T-cell (primary cell): ENCODE measurements around the gene PRKCZ. TPM values are rescaled to one million over a fixed set of nuclear protein-coding genes. Genes with fewer than 3 reads are reported as not detected.

Experiments used
- ATAC-seq, 4 experiments: fragments of 200-7000 bp in 3 of 4; fragments of 150-1000 bp in 1 of 4; cut with Tn5 transposase; replicated peaks in 1 of 4; 1 replicate in 3 of 4; 2 replicates in 1 of 4; pipeline ENCODE4 v1.10.0; 2021; ENCODE audit warnings: moderate library complexity in 3 of 4, mild to moderate bottlenecking in 2 of 4, moderate number of reproducible peaks in 1 of 4
- CTCF ChIA-PET, 2 donors: fragments of 300-600 bp; sonication (Branson Sonifier 250); formaldehyde crosslinking; loops; one replicate each; lab custom pipeline; 2022; ENCODE audit warnings: antibody characterized with exemption in 2 of 2; lab: Charles Lee
- POLR2A ChIA-PET, 2 donors: fragments of 300-600 bp; sonication (Branson Sonifier 250); formaldehyde crosslinking; loops; one replicate each; lab custom pipeline; 2022; ENCODE audit warnings: antibody characterized with exemption in 2 of 2; lab: Charles Lee
- DNase-seq, 35 experiments: peaks; one replicate each; pipeline versions ENCODE4 v3.0.0 to v3.0.0-alpha.2; 2013 to 2023
- H3K27ac ChIP-seq: one replicate; pipeline ENCODE4 v1.5.1; 2013; ENCODE audit warnings: low read length
- H3K27me3 ChIP-seq, 2 experiments: replicated peaks in 1 of 2; 1 replicate in 1 of 2; 2 replicates in 1 of 2; pipeline versions ENCODE4 v1.6.1 to v1.7.0; 2013; ENCODE audit warnings: low read length in 1 of 2, mixed read lengths in 1 of 2; ENCODE audit not compliant: control insufficient read depth in 2 of 2, insufficient read depth in 2 of 2; ENCODE audit errors: extremely low read depth in 1 of 2
- H3K36me3 ChIP-seq, 2 donors: 1 replicate in 1 of 2; 2 replicates in 1 of 2; pipeline versions ENCODE4 v1.6.1 to v1.7.0; 2013; ENCODE audit warnings: low read length in 1 of 2; ENCODE audit not compliant: control insufficient read depth in 2 of 2, insufficient read depth in 1 of 2; ENCODE audit errors: extremely low read depth in 1 of 2
- H3K4me1 ChIP-seq, 2 experiments: 1 replicate in 1 of 2; 2 replicates in 1 of 2; pipeline versions ENCODE4 v1.6.1 to v1.7.0; 2013; ENCODE audit warnings: low read length in 2 of 2, mixed read lengths in 1 of 2; ENCODE audit not compliant: insufficient read depth in 2 of 2, control insufficient read depth in 1 of 2; ENCODE audit errors: extremely low read depth in 1 of 2
- H3K4me3 ChIP-seq, 2 donors: 1 replicate in 1 of 2; 2 replicates in 1 of 2; pipeline versions ENCODE4 v1.5.1 to v1.7.0; 2013; ENCODE audit warnings: mild to moderate bottlenecking in 2 of 2, low read length in 1 of 2, moderate library complexity in 1 of 2; ENCODE audit not compliant: control insufficient read depth in 1 of 2; ENCODE audit errors: extremely low read depth in 1 of 2
- H3K9me3 ChIP-seq: 2 replicates; pipeline ENCODE4 v1.7.0; 2013
- H3K27ac Mint-ChIP-seq, 2 donors: one replicate each; pipeline ENCODE4 v1.8.0; 2020 to 2021; ENCODE audit warnings: mild to moderate bottlenecking in 2 of 2, mixed read lengths in 2 of 2
- H3K27me3 Mint-ChIP-seq, 2 donors: one replicate each; pipeline ENCODE4 v1.8.0; 2021 to 2022; ENCODE audit warnings: mixed read lengths in 2 of 2
- H3K36me3 Mint-ChIP-seq: one replicate; pipeline ENCODE4 v1.8.0; 2021; ENCODE audit warnings: mixed read lengths
- H3K4me1 Mint-ChIP-seq, 3 donors: one replicate each; pipeline ENCODE4 v1.8.0; 2020 to 2022; ENCODE audit warnings: mixed read lengths in 3 of 3, mild to moderate bottlenecking in 1 of 3
- H3K4me3 Mint-ChIP-seq, 3 donors: one replicate each; pipeline ENCODE4 v1.8.0; 2020 to 2022; ENCODE audit warnings: mild to moderate bottlenecking in 3 of 3, mixed read lengths in 3 of 3, moderate library complexity in 3 of 3
- H3K9me3 Mint-ChIP-seq, 3 donors: one replicate each; pipeline ENCODE4 v1.8.0; 2020 to 2022; ENCODE audit warnings: mixed read lengths in 3 of 3
- WGBS: methylation state at CpG from one replicate; pipeline ENCODE4 v1.1.5; 2013; ENCODE audit warnings: missing lambda C conversion rate; ENCODE audit not compliant: insufficient coverage; 5-methylcytosine and 5-hydroxymethylcytosine counted together
- total RNA-seq, 35 experiments: library from RNA in 6 of 35; stranded (reverse) in 6 of 35; fragments of 120-200 nt in 1 of 35; gene quantifications; one replicate each; pipeline versions ENCODE4 v1.2.1 to v1.2.4 and lab custom pipeline; 2013 to 2026

The PRKCZ gene
- total RNA-seq, 5 donors from 2014 or later (not counting 1 experiment from before 2014, with no cell fraction given): 27.5 to 36.9 (median 31.0) TPM

DNA sequence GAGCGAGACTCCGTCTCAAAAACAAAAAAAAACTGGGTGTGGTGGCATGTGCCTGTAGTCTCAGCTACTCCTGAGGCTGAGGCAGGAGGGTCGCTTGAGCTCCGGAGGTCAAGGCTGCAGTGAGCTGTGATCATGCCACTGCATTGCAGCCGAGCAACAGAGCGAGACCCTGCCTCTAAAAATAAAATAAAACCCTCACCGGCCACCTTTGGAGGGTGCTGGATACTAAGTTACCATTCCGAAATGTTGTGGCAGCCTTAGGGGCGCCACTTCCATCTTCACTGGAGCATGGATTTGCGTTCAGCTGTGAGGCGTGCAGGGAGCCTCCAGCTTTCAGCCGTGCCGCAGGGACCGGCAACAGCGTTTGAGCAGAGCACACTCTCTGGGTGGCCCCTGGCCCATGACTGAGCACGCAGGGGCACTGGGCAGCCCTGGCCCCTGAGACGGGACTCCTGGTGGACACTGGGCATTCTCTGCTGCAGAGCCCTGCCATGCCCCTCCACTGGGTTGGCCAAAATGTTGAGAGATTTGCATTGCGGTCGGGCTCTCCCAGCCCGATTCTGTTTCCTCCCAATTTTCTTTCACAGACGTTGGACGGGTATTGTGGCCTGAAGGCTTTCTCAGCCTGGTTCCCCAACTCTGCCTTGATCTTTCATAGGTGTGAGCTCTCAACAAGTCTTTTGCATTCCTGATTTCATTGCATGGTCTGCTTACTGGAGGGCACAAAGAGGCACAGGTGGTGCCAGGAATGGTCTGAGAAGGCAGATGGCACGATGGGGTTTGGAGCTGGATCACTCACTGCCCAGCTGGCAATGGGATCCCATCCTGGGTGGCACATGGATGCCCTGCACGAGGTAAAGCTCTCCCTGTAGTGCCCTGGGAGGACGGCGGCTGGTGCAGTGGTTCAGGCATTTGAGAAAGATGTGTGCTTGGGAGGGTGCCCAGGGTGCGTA, 40.8 kb upstream of the PRKCZ start:
- H3K9me3 ChIP-seq: no peaks in the 10 kb centered on the region
- CTCF ChIA-PET: no interaction called here
- no peak overlapping the region for H3K27ac Mint-ChIP-seq
- WGBS: 86% methylated on average over 19 of the region's 27 CpGs
- no peaks in the 10 kb centered on the region for H3K4me1 ChIP-seq
- H3K27me3 ChIP-seq: peaks cover 3 to 42% of the 10 kb centered on the region in 2 experiments
- no peaks in the 10 kb centered on the region for H3K36me3 ChIP-seq
- DNase-seq (no peak), ATAC-seq (no peak)
- no peaks in the 10 kb centered on the region for H3K4me1 Mint-ChIP-seq
- no peak overlapping the region for H3K4me3 Mint-ChIP-seq
- H3K9me3 Mint-ChIP-seq: no peaks in the 10 kb centered on the region
- no peak overlapping the region for H3K4me3 ChIP-seq
- H3K27me3 Mint-ChIP-seq: peaks cover 17 to 19% of the 10 kb centered on the region in 2 donors
- no peak overlapping the region for H3K27ac ChIP-seq
- POLR2A ChIA-PET: no interaction called here
- H3K36me3 Mint-ChIP-seq: no peaks in the 10 kb centered on the region

DNA sequence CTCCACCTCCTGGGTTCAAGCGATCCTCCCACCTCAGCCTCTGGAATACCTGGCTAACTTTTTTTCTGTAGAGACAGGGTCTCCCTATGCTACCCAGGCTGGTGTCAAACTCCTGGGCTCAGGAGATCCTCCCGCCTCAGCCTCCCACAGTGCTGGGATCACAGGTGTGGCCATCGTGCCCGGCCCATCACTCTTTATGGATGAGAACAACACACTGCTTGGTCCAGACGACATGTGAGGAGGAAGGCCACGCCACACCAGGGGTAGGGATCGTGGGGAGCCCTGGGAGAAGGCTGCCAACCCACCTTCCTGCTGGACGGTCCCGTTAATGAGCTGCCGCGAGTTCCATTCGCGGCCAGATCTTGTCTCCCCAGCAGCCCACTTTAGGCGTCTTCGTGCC, 36.0 kb upstream of the PRKCZ start:
- 84% methylated on average over 15 of the region's 15 CpGs for WGBS
- Histone ChIP-seq H3K9me3 (no peaks in the 10 kb centered on the region), H3K4me1 (peaks cover 0 to 7% of the 10 kb centered on the region in 2 experiments), H3K4me3 (no peak overlapping the region), H3K27ac (no peak overlapping the region), H3K36me3 (no peaks in the 10 kb centered on the region), H3K27me3 (peaks cover 4 to 52% of the 10 kb centered on the region in 2 experiments)
- H3K27me3 Mint-ChIP-seq: peaks cover 31 to 47% of the 10 kb centered on the region in 2 donors
- H3K36me3 Mint-ChIP-seq: no peaks in the 10 kb centered on the region
- POLR2A ChIA-PET: no interaction called here
- no peak overlapping the region for H3K4me3 Mint-ChIP-seq
- ATAC-seq (no peak), DNase-seq (no peak)
- no peak overlapping the region for H3K27ac Mint-ChIP-seq
- CTCF ChIA-PET: no interaction called here
- H3K4me1 Mint-ChIP-seq: peaks cover 4 to 12% (median 6%) of the 10 kb centered on the region in 3 donors
- no peaks in the 10 kb centered on the region for H3K9me3 Mint-ChIP-seq

DNA sequence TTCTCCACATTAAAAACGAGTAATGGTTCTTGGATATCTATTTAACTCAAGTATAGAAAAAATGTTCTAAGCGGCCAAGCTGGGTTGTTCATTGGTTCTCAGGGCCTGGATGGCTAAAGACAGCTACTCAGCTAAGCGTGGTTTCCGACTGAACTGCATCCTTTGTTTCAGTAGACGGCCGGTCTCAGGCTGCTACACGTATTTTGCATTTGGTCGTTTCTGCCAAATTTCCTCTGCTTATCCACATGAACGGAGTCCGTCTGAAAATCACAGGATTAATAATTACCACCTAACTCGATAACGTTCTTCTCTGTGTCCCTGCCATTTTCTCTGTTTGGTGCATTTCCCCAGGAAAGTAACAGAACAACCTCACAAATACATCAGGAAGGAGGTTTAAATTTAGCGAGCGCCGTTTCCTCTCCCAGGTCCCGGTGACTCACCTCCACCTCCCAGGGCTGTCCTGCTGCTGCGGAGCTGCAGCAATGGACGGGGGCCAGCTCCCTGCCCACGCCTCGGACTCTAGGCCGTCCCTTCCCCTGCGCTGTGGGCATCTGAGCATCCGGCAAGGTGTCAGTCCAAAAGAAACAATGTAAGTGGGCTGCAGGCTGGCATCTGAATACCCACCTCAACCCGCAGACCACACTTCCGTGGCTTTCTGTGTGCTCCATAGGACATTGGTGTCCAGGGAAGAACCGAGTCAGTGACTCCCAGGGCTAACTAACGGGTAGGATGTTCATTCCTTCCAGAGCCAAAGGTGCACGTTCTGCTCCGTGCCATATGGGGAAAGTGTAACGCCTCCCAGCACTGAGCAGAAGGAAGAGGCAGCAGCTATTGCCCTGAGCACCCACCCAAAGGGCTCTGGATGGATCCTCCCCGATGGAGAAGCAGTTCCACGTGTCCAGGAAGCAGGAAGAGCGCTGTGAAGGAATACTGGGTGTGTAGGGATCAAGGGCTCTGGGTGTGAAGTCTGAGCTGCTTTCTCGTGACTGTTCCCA, 35.2 kb upstream of the PRKCZ start:
- Mint-ChIP-seq H3K9me3 (no peaks in the 10 kb centered on the region), H3K27ac (no peak overlapping the region), H3K36me3 (no peaks in the 10 kb centered on the region), H3K4me1 (peaks cover 5 to 13% (median 6%) of the 10 kb centered on the region in 3 donors), H3K4me3 (no peak overlapping the region), H3K27me3 (peaks cover 34 to 51% of the 10 kb centered on the region in 2 donors)
- Histone ChIP-seq H3K4me1 (peaks cover 0 to 12% of the 10 kb centered on the region in 2 experiments), H3K27ac (no peak overlapping the region), H3K36me3 (no peaks in the 10 kb centered on the region), H3K27me3 (peaks cover 2 to 52% of the 10 kb centered on the region in 2 experiments), H3K9me3 (no peaks in the 10 kb centered on the region), H3K4me3 (no peak overlapping the region)
- POLR2A ChIA-PET: no interaction called here
- DNase-seq: no peak
- 58% methylated on average over 28 of the region's 34 CpGs for WGBS
- ATAC-seq: no peak
- CTCF ChIA-PET: no interaction called here

DNA sequence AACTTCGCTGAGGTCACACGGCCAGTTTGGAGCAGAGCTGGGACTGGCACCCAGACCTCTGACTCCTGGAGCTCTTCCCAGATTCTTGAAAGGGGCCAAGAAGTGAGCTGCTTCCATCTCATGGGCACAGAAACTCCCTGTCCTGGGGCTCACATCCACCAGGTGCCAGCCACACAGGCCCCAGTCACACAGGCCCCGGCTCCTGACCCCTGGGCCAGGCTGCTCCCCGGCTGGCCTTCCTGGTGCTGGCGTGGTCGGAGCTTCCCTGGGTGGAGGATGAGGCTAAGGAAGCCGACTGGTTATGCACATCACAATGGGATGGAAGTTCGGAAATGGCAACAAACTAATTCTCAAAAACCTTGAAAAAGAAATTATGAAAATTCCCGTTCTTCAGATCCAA, 34.1 kb upstream of the PRKCZ start:
- ATAC-seq (no peak), DNase-seq (no peak)
- ChIA-PET POLR2A (no interaction called here), CTCF (no interaction called here)
- peaks cover 5 to 17% (median 10%) of the 10 kb centered on the region in 3 donors for H3K4me1 Mint-ChIP-seq
- Histone ChIP-seq H3K4me3 (no peak overlapping the region), H3K27ac (no peak overlapping the region), H3K36me3 (no peaks in the 10 kb centered on the region), H3K27me3 (peaks cover 2 to 63% of the 10 kb centered on the region in 2 experiments), H3K4me1 (peaks cover 0 to 18% of the 10 kb centered on the region in 2 experiments), H3K9me3 (no peaks in the 10 kb centered on the region)
- H3K4me3 Mint-ChIP-seq: no peak overlapping the region
- H3K36me3 Mint-ChIP-seq: no peaks in the 10 kb centered on the region
- H3K27me3 Mint-ChIP-seq: peaks cover 41 to 62% of the 10 kb centered on the region in 2 donors
- H3K27ac Mint-ChIP-seq: no peak overlapping the region
- H3K9me3 Mint-ChIP-seq: no peaks in the 10 kb centered on the region
- WGBS: 76% methylated on average over 5 of the region's 9 CpGs

DNA sequence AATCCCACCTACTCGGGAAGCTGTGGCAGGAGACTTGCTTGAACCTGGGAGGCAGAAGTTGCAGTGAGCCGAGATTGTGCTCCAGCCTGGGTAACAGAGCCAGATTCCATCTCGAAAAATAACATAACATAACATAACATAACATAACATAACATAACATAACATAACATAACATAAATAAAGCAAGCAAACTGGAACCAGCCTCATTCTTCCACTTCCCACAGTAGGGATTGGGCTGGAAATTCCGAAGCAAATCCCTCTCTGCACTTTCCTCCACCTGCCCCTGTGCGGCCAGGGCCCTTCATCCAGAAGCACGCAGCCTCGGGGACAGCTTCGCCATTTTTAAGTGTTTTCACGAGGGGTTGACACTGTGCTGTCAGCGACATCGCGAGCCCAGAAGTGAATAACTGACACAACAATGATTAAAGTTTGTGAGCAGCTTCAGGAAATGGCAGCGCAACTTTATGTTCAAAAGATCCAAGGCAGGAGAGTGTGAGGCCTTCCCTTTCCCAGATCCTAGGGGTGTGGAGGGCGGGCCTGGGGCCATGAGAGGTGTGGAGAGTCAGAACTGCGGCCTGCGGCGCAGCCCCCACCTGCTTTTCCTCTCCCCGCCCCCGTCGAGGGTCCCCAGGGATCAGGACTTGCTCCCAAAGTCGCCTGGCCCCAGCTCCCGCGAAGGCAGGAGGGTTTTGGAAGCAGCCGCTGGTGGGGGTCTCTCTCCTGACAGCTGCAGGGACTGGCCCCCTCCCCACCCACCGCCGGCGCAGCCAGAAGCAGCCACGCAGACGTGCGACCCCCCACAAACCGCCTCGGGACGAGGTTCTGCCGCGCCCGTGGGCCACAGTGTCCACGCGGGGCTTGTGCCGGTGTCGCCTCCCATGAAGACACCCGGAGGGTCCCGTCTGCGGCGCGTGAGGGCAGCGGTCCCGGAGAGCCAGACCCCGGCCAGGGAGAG, 31.7 kb upstream of the PRKCZ start:
- H3K36me3 ChIP-seq: no peaks in the 10 kb centered on the region
- H3K27me3 ChIP-seq: peaks cover 2 to 86% of the 10 kb centered on the region in 2 experiments
- no peaks in the 10 kb centered on the region for H3K9me3 ChIP-seq
- H3K27ac ChIP-seq: no peak overlapping the region
- peak overlapping the region; percentile 58 to 83 (median 76) for H3K4me3 Mint-ChIP-seq
- DNase-seq (no peak), ATAC-seq (no peak)
- H3K4me1 ChIP-seq: peaks cover 0 to 18% of the 10 kb centered on the region in 2 experiments
- no peak overlapping the region for H3K4me3 ChIP-seq
- 15% methylated on average over 31 of the region's 48 CpGs for WGBS
- ChIA-PET CTCF (no interaction called here), POLR2A (no interaction called here)
- no peaks in the 10 kb centered on the region for H3K36me3 Mint-ChIP-seq
- no peak overlapping the region for H3K27ac Mint-ChIP-seq
- H3K27me3 Mint-ChIP-seq: peaks cover 55 to 84% of the 10 kb centered on the region in 2 donors
- H3K9me3 Mint-ChIP-seq: no peaks in the 10 kb centered on the region
- peaks cover 5 to 17% (median 11%) of the 10 kb centered on the region in 3 donors for H3K4me1 Mint-ChIP-seq
